ENCODE data around the gene NFS1. TPM values are rescaled to one million over a fixed set of nuclear protein-coding genes. Genes with fewer than 3 reads are reported as not detected.
A peak's percentile ranks its signal among the peaks of the same experiment; 100 is the strongest.
"Not testable (repeated sequence)": the region's sequence is repeated elsewhere in the genome, so short reads cannot be mapped to it uniquely, and the experiment has no call there.

Gene NFS1
- 10 to 100 TPM; 17.7 to 33.5 (median 31.2) TPM for total RNA-seq
- total RNA-seq (2013): 26.6 TPM
- 8.0 to 25.0 (median 14.0) reads per million in 29 experiments for total RNA-seq

DNA sequence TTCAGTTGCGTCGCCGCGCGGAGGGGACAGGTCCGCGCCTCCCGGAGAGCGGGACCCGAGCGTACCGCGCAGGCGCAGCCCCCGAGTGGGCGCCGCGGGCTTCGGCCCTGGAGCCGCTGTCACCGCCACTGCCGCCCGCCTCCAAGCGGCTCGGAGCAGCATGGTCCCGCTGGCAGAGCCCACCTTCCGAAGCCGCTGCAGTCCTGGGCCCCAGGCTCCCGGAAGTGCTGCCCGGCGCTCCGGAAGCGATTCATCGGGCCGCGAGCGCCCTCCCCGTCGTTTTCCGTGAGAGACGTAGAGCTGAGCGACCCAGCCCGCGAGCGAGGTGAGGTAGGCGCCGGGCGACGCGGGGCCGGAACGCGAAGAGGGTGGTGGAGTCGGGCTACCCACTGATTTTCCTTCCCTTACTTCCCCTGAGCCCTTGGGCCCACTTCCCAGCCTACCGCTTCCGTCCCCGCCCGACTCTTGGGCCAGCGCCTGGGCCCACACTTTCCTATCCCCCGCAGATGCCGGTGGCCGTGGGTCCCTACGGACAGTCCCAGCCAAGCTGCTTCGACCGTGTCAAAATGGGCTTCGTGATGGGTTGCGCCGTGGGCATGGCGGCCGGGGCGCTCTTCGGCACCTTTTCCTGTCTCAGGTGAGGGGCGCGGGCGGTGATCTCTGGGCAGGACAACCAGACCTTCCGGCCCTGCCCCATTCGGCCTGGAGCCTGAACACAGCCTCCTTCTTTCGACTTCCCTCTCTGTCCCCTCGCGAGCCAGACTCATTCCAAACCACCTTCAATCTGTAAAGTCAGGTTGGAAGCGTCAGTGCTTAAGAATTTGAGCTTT, at the start of gene NFS1, which contains the start of gene ROMO1:
TSS of gene NFS1 (minus strand) at position 226 of the 830 bp plus-strand sequence. CDS start at position 162, 64 bp downstream.
TSS of gene ROMO1 (plus strand) at position 279 of the 830 bp plus-strand sequence. CDS start at position 507, 228 bp downstream.
- H3K27me3 Mint-ChIP-seq: no peaks in the 10 kb centered on the region
- H3K4me1 Mint-ChIP-seq: peaks cover 47 to 60% (median 57%) of the 10 kb centered on the region in 3 donors
- ChIA-PET CTCF (interaction anchor here in 1 of 2 donors (0.6 to 2.4 kb wide), 3 partner anchors 43 to 98 kb away, joined by 3 to 13 read pairs (median 3); partner anchors contain the start of gene RBM39), POLR2A (interaction anchor here (0.5 to 2.0 kb wide), 8 partner anchors 10 to 958 kb away, joined by 4 to 10 read pairs (median 4); partner anchors contain the start of gene SPAG4 (in 1 of the 2))
- H3K36me3 Mint-ChIP-seq: peaks cover 37% of the 10 kb centered on the region
- peak within 1 kb of the TSS; percentile 89 to 93 for H3K27ac Mint-ChIP-seq
- WGBS (ENCODE audit: insufficient coverage): under 1% methylated on average over 77 of the region's 81 CpGs
- DNase-seq: peak; percentile 59 to 93 (median 85)
- Histone ChIP-seq H3K27ac (ENCODE audit: low read length) (peak within 1 kb of the TSS; percentile 87), H3K9me3 (no peaks in the 10 kb centered on the region), H3K36me3 (ENCODE audit: control insufficient read depth in 2 of 2, extremely low read depth in 1 of 2, insufficient read depth in 1 of 2, low read length in 1 of 2) (peaks cover 11 to 38% of the 10 kb centered on the region in 2 donors), H3K27me3 (replicated peaks in 1 of 2; ENCODE audit: control insufficient read depth in 2 of 2, extremely low read depth in 1 of 2, insufficient read depth in 2 of 2, low read length in 1 of 2) (no peaks in the 10 kb centered on the region), H3K4me1 (ENCODE audit: control insufficient read depth in 1 of 2, extremely low read depth in 1 of 2, insufficient read depth in 2 of 2, low read length in 2 of 2) (peaks cover 16 to 19% of the 10 kb centered on the region in 2 experiments), H3K4me3 (ENCODE audit: control insufficient read depth in 1 of 2, extremely low read depth in 1 of 2, low read length in 1 of 2) (peak within 1 kb of the TSS; percentile 66 to 94)
- no peaks in the 10 kb centered on the region for H3K9me3 Mint-ChIP-seq
- H3K4me3 Mint-ChIP-seq: peak within 1 kb of the TSS; percentile 87 to 100 (median 89)
- ATAC-seq (replicated peaks in 1 of 4): peak; percentile 86 to 95 (median 92)

DNA sequence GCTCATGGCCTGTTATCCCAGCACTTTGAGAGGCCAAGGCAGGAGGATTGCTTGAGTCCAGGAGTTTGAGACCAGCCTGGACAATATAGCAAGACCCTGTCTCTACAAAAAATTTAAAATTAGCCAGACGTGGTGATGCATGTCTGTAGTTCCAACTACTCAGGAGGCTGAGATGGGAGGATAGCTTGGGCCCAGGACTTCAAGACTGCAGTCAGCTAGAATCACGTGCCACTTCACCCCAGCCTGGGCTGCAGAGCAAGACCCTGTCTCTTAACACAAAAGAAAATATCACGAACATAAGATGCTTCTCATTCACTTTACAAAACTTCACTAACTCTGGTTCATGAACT, 45.3 kb upstream of the NFS1 start:
- not testable (repeated sequence) for H3K9me3 Mint-ChIP-seq; H3K27me3 ChIP-seq (replicated peaks in 1 of 2; ENCODE audit: control insufficient read depth in 2 of 2, extremely low read depth in 1 of 2, insufficient read depth in 2 of 2, low read length in 1 of 2); H3K9me3 ChIP-seq; ATAC-seq (replicated peaks in 1 of 4); H3K27me3 Mint-ChIP-seq; DNase-seq
- Histone ChIP-seq H3K4me1 (ENCODE audit: control insufficient read depth in 1 of 2, extremely low read depth in 1 of 2, insufficient read depth in 2 of 2, low read length in 2 of 2) (peaks cover 22 to 29% of the 10 kb centered on the region in 2 experiments), H3K36me3 (ENCODE audit: control insufficient read depth in 2 of 2, extremely low read depth in 1 of 2, insufficient read depth in 1 of 2, low read length in 1 of 2) (peaks cover 0 to 12% of the 10 kb centered on the region in 2 donors), H3K4me3 (ENCODE audit: control insufficient read depth in 1 of 2, extremely low read depth in 1 of 2, low read length in 1 of 2) (peak overlapping the region in 1 of 2 donors; percentile 54), H3K27ac (ENCODE audit: low read length) (peak overlapping the region; percentile 99)
- no CpG with 5 or more reads among the region's 3 CpGs for WGBS (ENCODE audit: insufficient coverage)
- H3K4me1 Mint-ChIP-seq: peaks cover 34 to 48% (median 35%) of the 10 kb centered on the region in 3 donors
- peak overlapping the region; percentile 94 to 100 (median 99) for H3K4me3 Mint-ChIP-seq
- H3K27ac Mint-ChIP-seq: peak overlapping the region; percentile 100
- ChIA-PET POLR2A (interaction anchor here (0.6 to 7.0 kb wide), 6 partner anchors 9 to 79 kb away, joined by 3 to 246 read pairs (median 4); partner anchors contain the start of gene PHF20 (in 1 of the 2)), CTCF (interaction anchor here in 1 of 2 donors (0.5 to 3.6 kb wide), 4 partner anchors 24 to 259 kb away, joined by 3 to 35 read pairs (median 4); no protein-coding TSS in a partner anchor)
- H3K36me3 Mint-ChIP-seq: peaks cover 18% of the 10 kb centered on the region

DNA sequence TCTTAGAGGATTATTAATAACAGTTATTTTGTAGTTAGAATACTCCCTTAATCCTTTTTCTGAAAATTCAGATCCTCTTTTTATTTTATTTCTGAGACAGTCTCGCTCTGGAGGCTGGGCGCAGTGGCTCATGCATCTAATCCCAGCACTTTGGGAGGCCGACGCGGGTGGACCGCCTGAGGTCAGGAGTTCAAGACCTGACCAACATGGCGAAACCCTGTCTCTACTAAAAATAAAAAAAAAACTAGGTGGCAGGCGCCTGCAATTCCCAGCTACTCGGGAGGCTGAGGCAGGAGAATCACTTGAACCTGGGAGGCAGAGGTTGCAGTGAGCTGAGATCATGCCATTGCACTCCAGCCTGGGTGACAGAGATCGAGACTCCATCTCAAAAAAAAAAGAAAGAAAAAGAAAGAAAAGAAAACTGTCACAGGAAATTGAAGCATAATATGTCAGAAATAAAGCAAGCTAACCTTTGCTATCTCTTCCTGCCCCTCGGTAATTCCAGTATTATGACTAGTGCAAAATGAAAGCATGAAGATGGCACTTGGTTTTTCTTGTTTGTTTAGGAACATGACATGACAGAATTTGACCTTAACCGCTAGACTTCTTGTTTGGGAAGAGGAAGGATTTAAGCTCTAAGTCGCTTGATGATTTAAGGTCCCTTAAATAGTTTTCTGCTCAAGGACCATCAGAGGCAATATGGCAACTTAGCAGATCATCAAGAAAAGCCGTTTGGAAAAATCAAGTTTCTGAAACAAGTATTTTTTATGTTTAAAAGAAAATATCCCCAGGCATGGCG, 44.7 kb upstream of the NFS1 start:
- Mint-ChIP-seq H3K4me3 (peak overlapping the region; percentile 94 to 100 (median 99)), H3K36me3 (peaks cover 21% of the 10 kb centered on the region), H3K9me3 (no peaks in the 10 kb centered on the region), H3K27me3 (no peaks in the 10 kb centered on the region), H3K27ac (peak overlapping the region; percentile 100), H3K4me1 (peaks cover 37 to 54% (median 39%) of the 10 kb centered on the region in 3 donors)
- Histone ChIP-seq H3K27me3 (replicated peaks in 1 of 2; ENCODE audit: control insufficient read depth in 2 of 2, extremely low read depth in 1 of 2, insufficient read depth in 2 of 2, low read length in 1 of 2) (no peaks in the 10 kb centered on the region), H3K36me3 (ENCODE audit: control insufficient read depth in 2 of 2, extremely low read depth in 1 of 2, insufficient read depth in 1 of 2, low read length in 1 of 2) (peaks cover 0 to 17% of the 10 kb centered on the region in 2 donors), H3K27ac (ENCODE audit: low read length) (peak overlapping the region; percentile 99), H3K9me3 (no peaks in the 10 kb centered on the region), H3K4me1 (ENCODE audit: control insufficient read depth in 1 of 2, extremely low read depth in 1 of 2, insufficient read depth in 2 of 2, low read length in 2 of 2) (peaks cover 26 to 34% of the 10 kb centered on the region in 2 experiments), H3K4me3 (ENCODE audit: control insufficient read depth in 1 of 2, extremely low read depth in 1 of 2, low read length in 1 of 2) (peak overlapping the region; percentile 54 to 63)
- 37% methylated on average over 4 of the region's 15 CpGs for WGBS (ENCODE audit: insufficient coverage)
- ATAC-seq (replicated peaks in 1 of 4) (no peak), DNase-seq (peak in 1 of 35 experiments; percentile 50)
- ChIA-PET CTCF (interaction anchor here in 1 of 2 donors (0.5 to 3.6 kb wide), 7 partner anchors 25 to 258 kb away, joined by 3 to 35 read pairs (median 6); partner anchors contain the start of genes PHF20 and SCAND1), POLR2A (interaction anchor here (0.6 to 7.0 kb wide), 9 partner anchors 8 to 80 kb away, joined by 3 to 246 read pairs (median 4); partner anchors contain the start of gene PHF20 (in 1 of the 2))

DNA sequence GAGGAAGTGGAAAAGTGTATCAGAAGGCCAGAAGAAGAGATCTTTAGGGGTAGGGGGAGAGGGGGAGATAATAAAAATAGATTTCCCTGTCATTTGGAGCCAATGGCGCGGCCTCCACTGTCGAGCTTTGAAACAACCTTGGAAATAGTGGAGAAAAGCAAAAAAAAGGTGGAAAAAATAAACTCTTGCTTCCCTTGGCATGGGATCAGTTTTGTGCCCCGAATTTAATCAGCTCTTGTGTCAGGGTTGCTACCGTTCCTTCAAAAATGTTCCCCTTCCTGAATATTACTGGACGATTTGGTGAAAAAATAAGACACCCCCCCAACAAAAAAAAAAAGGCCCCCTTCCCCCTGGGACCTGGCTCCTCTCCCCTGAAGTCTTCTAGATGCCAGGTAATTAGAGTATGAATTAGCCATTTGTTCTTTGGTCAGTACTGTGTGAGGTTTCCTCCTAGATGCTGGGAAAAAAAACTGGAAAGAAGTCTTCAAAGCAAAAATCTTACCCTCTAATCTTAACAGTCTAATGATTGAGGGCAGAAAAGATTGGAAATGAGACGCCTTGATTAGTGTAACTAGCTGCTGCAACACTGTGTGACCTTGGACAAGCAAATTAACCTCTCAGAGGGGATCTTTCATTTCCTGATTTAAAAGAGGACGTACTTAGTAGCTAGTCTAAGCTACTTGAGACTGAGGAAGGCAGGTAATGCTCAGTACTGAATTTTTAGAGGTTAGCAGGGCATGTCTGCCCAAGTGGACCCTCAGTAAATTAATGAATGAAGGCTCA, 43.8 kb upstream of the NFS1 start:
- ATAC-seq (replicated peaks in 1 of 4): no peak
- CTCF ChIA-PET: interaction anchor here (0.5 to 3.6 kb wide), 16 partner anchors 8 to 1184 kb away, joined by 3 to 35 read pairs (median 4); partner anchors contain the start of genes PHF20 (in 2 of the 2), EDEM2 (in 1 of the 2), NFS1 (in 1 of the 2) and ROMO1 (in 1 of the 2)
- peak in 2 of 35 experiments; percentile 30 to 57 for DNase-seq

More for the DNA sequence above, 43.8 kb upstream of the NFS1 start:
- WGBS (ENCODE audit: insufficient coverage): 0% methylated on average over 5 of the region's 8 CpGs
- Histone ChIP-seq H3K27ac (ENCODE audit: low read length) (peak overlapping the region; percentile 99), H3K9me3 (no peaks in the 10 kb centered on the region), H3K27me3 (replicated peaks in 1 of 2; ENCODE audit: control insufficient read depth in 2 of 2, extremely low read depth in 1 of 2, insufficient read depth in 2 of 2, low read length in 1 of 2) (no peaks in the 10 kb centered on the region), H3K4me1 (ENCODE audit: control insufficient read depth in 1 of 2, extremely low read depth in 1 of 2, insufficient read depth in 2 of 2, low read length in 2 of 2) (peaks cover 35 to 43% of the 10 kb centered on the region in 2 experiments), H3K4me3 (ENCODE audit: control insufficient read depth in 1 of 2, extremely low read depth in 1 of 2, low read length in 1 of 2) (peak overlapping the region; percentile 63 to 93), H3K36me3 (ENCODE audit: control insufficient read depth in 2 of 2, extremely low read depth in 1 of 2, insufficient read depth in 1 of 2, low read length in 1 of 2) (peaks cover 0 to 27% of the 10 kb centered on the region in 2 donors)
- POLR2A ChIA-PET: interaction anchor here (0.5 to 7.0 kb wide), 27 partner anchors 9 to 1454 kb away, joined by 3 to 246 read pairs (median 4); partner anchors contain the start of genes PHF20 (in 2 of the 2), MMP24OS (in 1 of the 2) and SCAND1 (in 1 of the 2)
- peak overlapping the region; percentile 94 to 100 (median 99) for H3K4me3 Mint-ChIP-seq
- H3K36me3 Mint-ChIP-seq: peaks cover 30% of the 10 kb centered on the region
- no peaks in the 10 kb centered on the region for H3K9me3 Mint-ChIP-seq
- H3K27me3 Mint-ChIP-seq: no peaks in the 10 kb centered on the region
- peak overlapping the region; percentile 100 for H3K27ac Mint-ChIP-seq
- peaks cover 47 to 63% (median 48%) of the 10 kb centered on the region in 3 donors for H3K4me1 Mint-ChIP-seq
